GM13976 (cell line): ENCODE measurements around the gene FBP1.
A peak's percentile ranks its signal among the peaks of the same experiment; 100 is the strongest.

Experiments used
- DNase-seq: peaks from one replicate; pipeline ENCODE4 v3.0.0; 2012; ENCODE audit warnings: low spot score
- in situ Hi-C: fragments of 300-500 bp; cut with MboI; formaldehyde crosslinking; loops from one replicate; pipeline ENCODE4 v1.12.0; 2022; ENCODE audit warnings: low sequenced_read_pairs, mixed read lengths, inconsistent platforms; ENCODE audit not compliant: unreplicated experiment
- TF ChIP-seq, protein P1 (sequence below): IDR thresholded peaks from 2 replicates; pipeline ENCODE4 v1.5.1; 2012; ENCODE audit warnings: borderline replicate concordance, mild to moderate bottlenecking; ENCODE audit not compliant: insufficient read depth; ENCODE audit errors: extremely low read depth, missing control alignments, control extremely low read depth

The FBP1 gene

DNA sequence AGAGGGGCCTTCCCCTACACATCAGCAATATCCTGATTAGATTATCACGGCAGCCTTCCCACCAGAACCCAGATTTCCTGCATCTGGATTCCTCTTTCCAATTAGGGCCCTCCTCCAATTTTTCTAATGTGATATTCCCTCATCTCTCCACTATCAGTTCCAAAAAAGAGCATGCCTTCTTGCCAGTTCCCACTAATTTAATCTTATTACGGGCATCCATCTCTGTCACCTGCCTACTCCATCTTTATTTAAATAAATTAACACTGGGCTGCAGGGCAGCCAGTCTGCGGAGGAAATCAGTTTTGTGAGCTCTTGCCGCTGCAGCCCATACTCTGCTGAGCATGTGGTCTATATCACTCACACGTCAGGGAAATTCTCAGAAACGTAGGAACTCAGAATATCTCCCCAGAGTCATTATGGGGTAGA lies 29.1 kb downstream of the FBP1 start:
- TF ChIP-seq, protein P1, sequence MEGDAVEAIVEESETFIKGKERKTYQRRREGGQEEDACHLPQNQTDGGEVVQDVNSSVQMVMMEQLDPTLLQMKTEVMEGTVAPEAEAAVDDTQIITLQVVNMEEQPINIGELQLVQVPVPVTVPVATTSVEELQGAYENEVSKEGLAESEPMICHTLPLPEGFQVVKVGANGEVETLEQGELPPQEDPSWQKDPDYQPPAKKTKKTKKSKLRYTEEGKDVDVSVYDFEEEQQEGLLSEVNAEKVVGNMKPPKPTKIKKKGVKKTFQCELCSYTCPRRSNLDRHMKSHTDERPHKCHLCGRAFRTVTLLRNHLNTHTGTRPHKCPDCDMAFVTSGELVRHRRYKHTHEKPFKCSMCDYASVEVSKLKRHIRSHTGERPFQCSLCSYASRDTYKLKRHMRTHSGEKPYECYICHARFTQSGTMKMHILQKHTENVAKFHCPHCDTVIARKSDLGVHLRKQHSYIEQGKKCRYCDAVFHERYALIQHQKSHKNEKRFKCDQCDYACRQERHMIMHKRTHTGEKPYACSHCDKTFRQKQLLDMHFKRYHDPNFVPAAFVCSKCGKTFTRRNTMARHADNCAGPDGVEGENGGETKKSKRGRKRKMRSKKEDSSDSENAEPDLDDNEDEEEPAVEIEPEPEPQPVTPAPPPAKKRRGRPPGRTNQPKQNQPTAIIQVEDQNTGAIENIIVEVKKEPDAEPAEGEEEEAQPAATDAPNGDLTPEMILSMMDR = no peak
- in situ Hi-C loops = no loop called here

GRCh38 chr9:94607423-94607691 lies 32.0 kb downstream of the FBP1 start:
- in situ Hi-C loops = no loop called here
- no peak for DNase-seq
- TF ChIP-seq, protein P1 = no peak

More for the DNA sequence above, 29.1 kb downstream of the FBP1 start:
- DNase-seq = no peak

- TF ChIP-seq, protein P1 = no peak
- no peak for DNase-seq
- in situ Hi-C loops = no loop called here
Observed at GRCh38 chr9:94606646-94607422, 32.5 kb downstream of the FBP1 start.

DNA sequence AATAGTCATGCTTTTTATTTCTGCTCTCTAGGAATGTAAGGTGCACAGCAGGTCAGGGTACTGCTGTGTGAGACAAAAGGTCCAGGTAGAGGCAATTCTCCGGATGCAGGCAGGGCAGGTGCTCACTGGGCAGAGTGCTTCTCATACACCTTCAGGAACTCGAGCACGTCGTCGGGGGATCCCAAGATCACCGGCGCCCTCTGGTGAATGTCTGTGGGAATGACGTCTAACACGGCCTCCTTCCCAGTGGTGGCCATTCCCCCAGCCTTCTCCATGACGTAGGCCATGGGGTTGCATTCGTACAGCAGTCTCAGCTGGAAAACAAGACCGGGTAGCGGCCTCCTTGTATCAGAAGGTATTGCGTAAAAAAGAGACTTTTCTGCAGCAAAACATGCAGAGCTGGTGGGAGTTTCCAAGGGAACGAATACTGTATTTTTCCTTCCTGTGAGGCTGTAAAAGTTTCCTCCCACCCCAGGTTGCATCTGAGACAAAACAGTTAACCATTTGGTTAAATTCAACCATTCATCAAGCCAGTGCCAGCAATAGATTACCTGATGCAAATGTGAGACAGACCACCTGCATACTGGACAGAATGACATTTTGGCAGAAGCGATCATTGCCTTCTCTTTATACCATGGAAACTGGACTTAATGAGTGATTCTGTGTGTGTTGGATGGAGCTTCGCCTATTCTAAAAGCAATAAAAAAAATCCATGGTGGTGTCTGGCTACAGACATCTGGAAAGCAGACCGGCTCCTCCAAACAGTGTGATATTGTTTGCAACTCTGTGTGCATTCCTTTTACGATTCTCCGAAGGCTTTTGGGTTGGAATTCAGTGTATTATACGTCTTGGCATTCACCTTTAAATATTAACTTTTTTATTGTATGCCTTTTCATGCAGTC lies 35.8 kb downstream of the FBP1 start:
- TF ChIP-seq, protein P1 = peak; percentile 73
- DNase-seq = peak; percentile 88
- in situ Hi-C loops = no loop called here

GRCh38 chr9:94602666-94603065 lies 36.7 kb downstream of the FBP1 start:
- TF ChIP-seq, protein P1 = no peak
- in situ Hi-C loops = no loop called here
- DNase-seq = no peak

DNA sequence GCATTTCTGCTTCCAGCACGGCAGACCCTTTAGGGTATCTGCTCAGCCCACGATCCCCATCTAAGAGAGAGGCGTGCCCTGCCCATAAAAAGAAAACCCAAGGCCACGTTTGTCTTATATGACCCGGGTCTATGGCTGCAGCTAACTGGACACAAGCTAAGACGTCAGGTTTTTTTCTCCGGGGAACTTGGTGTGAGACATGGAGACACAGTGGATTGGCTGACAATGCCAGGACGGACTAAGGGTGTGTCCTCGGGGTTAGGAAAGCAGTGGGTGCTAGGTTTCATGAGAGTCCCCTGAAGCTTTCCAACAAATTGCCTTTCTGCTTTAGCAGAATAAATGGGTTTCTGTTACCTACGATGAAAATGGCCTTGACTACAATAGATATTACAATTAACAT lies 38.6 kb downstream of the FBP1 start:
- in situ Hi-C loops = no loop called here
- TF ChIP-seq, protein P1 = no peak

More for the DNA sequence above, 38.6 kb downstream of the FBP1 start:
- no peak for DNase-seq
